ENCODE measurements around the gene MYZAP. TPM values are rescaled to one million over a fixed set of nuclear protein-coding genes. Genes with fewer than 3 reads are reported as not detected.

The MYZAP gene
- total RNA-seq, 1 experiment from 2014 or later, result 1.1 TPM

DNA sequence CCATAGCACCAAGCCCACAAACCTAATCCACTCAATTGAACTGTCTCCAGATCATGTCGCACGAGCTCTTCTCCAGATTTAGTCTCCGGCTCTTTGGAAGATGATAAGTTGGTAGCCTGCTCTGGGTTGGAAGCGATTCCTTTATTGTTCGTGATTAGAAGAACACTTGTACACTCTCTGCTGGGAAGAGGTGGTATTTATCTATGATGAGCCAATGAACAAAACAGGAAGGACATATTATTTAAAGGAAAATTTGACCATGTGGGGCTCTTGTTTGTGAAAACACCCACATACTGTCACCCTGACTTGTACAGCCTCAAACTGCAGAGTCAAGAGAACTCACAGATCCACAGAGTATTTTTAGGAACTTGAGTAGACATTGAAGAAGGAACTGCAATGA lies 54.4 kb downstream of the MYZAP start:
- H3K27ac ChIP-seq (ENCODE audit: low read length), result no peak overlapping the region
- H3K4me3 ChIP-seq (ENCODE audit: low read depth in 2 of 2, low read length in 2 of 2), result no peak overlapping the region
- H3K4me1 ChIP-seq (ENCODE audit: control insufficient read depth, insufficient read depth, low read length), result no peaks in the 10 kb centered on the region
- no peaks in the 10 kb centered on the region for H3K27me3 ChIP-seq (ENCODE audit: control insufficient read depth, insufficient read depth, low read length)
- H3K36me3 ChIP-seq (ENCODE audit: control insufficient read depth, insufficient read depth, low read length), result no peaks in the 10 kb centered on the region
- TF ChIP-seq SIN3A (IDR thresholded peaks at IDR 0.05; ENCODE audit: borderline replicate concordance, insufficient read depth, low read depth, low read length) (no peak), CTCF (IDR thresholded peaks at IDR 0.05) (no peak), POLR2AphosphoS5 (IDR thresholded peaks at IDR 0.05; ENCODE audit: low read depth, low read length) (no peak), REST (IDR thresholded peaks at IDR 0.05; ENCODE audit: insufficient read depth in 1 of 2, low read depth in 2 of 2, low read length in 1 of 2) (no peak), TCF7L2 (IDR thresholded peaks at IDR 0.05; ENCODE audit: low read depth, low read length) (no peak)
- intact Hi-C loops (cut with micrococcal nuclease; ENCODE audit: unreplicated experiment) (no loop called here), in situ Hi-C loops (cut with HindIII; ENCODE audit: low pct_unique_long_range_greater_than_20kb, low sequenced_read_pairs) (no loop called here)
- BruUV-seq (replicated peaks), result no TSS peak
- CTCF ChIA-PET, result no interaction called here
- POLR2A ChIA-PET, result interaction anchor here (0.6 kb wide), 1 partner anchor 1355 kb away, joined by 3 read pairs; no protein-coding TSS in a partner anchor
- ATAC-seq (no peak), DNase-seq (ENCODE audit: low read depth, low spot score) (no peak)
- H3K9me3 ChIP-seq (ENCODE audit: control insufficient read depth, insufficient read depth, low read depth, low read length), result no peaks in the 10 kb centered on the region

DNA sequence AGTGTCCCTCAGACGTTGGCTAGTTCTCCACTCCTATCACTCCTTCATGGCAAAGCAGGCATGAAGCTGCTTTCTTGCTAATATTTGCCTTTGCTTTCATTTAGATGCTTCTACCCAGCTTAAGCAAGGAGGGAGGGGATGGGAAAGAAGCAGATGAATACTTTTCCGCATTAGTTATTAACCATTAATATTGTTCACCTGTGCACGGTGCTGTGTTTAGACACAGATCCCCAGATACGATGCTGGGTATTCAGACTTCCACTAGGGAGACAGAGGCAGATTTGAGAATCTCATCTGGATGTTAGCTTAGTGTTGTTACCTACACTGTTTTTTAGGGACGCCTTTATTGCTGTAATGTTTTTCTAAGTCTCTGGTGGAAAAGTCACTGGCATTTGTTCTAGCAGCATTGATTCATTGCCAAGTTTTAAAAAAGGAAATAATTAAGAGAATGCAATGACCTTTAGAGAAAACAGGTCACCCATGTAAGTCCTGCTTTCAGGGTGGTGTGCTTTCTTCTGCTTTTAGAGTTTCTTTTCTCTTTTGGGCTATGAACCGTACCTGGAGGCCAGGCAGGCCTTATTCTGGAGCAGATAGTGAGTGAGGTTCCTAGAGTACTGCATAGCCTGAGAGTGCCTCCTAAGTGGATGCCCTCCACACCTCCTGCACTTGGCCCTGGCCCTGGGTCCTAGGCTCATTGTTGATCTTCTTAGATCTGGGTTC lies 55.5 kb downstream of the MYZAP start:
- in situ Hi-C loops (cut with HindIII; ENCODE audit: low pct_unique_long_range_greater_than_20kb, low sequenced_read_pairs), result no loop called here
- H3K4me3 ChIP-seq (ENCODE audit: low read depth in 2 of 2, low read length in 2 of 2), result no peak overlapping the region
- no peaks in the 10 kb centered on the region for H3K27me3 ChIP-seq (ENCODE audit: control insufficient read depth, insufficient read depth, low read length)
- intact Hi-C loops (cut with micrococcal nuclease; ENCODE audit: unreplicated experiment), result no loop called here
- no peaks in the 10 kb centered on the region for H3K36me3 ChIP-seq (ENCODE audit: control insufficient read depth, insufficient read depth, low read length)
- CTCF ChIA-PET, result no interaction called here
- H3K9me3 ChIP-seq (ENCODE audit: control insufficient read depth, insufficient read depth, low read depth, low read length), result no peaks in the 10 kb centered on the region
- no peak for TF ChIP-seq CTCF (IDR thresholded peaks at IDR 0.05)
- no peak for TF ChIP-seq REST (IDR thresholded peaks at IDR 0.05; ENCODE audit: insufficient read depth in 1 of 2, low read depth in 2 of 2, low read length in 1 of 2)
- TF ChIP-seq POLR2AphosphoS5 (IDR thresholded peaks at IDR 0.05; ENCODE audit: low read depth, low read length), result no peak
- no peak for TF ChIP-seq SIN3A (IDR thresholded peaks at IDR 0.05; ENCODE audit: borderline replicate concordance, insufficient read depth, low read depth, low read length)
- TF ChIP-seq TCF7L2 (IDR thresholded peaks at IDR 0.05; ENCODE audit: low read depth, low read length), result no peak
- H3K27ac ChIP-seq (ENCODE audit: low read length), result no peak overlapping the region
- ATAC-seq (no peak), DNase-seq (ENCODE audit: low read depth, low spot score) (no peak)
- POLR2A ChIA-PET, result no interaction called here
- no TSS peak for BruUV-seq (replicated peaks)
- no peaks in the 10 kb centered on the region for H3K4me1 ChIP-seq (ENCODE audit: control insufficient read depth, insufficient read depth, low read length)
